GM21825 (cell line): Measurements from ENCODE around the gene KRT16.
"Not testable (repeated sequence)": the region's sequence is repeated elsewhere in the genome, so short reads cannot be mapped to it uniquely, and the experiment has no call there.

Source experiments
- ATAC-seq: cut with Tn5 transposase; IDR thresholded peaks from one replicate; pipeline ENCODE4 v1.9.1; 2021; ENCODE audit warnings: mild to moderate bottlenecking, moderate library complexity; ENCODE audit not compliant: unreplicated experiment

Gene KRT16

GRCh38 chr17:41647940-41648410 is 35.4 kb upstream of the KRT16 start:
- ATAC-seq: no peak

- ATAC-seq: no peak
Observed at GRCh38 chr17:41647038-41647813, 34.7 kb upstream of the KRT16 start.

- no peak for ATAC-seq
Observed at GRCh38 chr17:41642252-41643156, 29.9 kb upstream of the KRT16 start.

- not testable (repeated sequence) for ATAC-seq
Observed at GRCh38 chr17:41640596-41640995, 28.0 kb upstream of the KRT16 start.

- no peak for ATAC-seq
Observed at GRCh38 chr17:41639492-41640473, 27.2 kb upstream of the KRT16 start.

GRCh38 chr17:41638941-41639340 is 26.4 kb upstream of the KRT16 start:
- no peak for ATAC-seq

GRCh38 chr17:41638194-41638593 is 25.6 kb upstream of the KRT16 start:
- no peak for ATAC-seq

GRCh38 chr17:41636652-41637051 is 24.1 kb upstream of the KRT16 start:
- no peak for ATAC-seq

GRCh38 chr17:41635121-41636097 is 22.8 kb upstream of the KRT16 start:
- no peak for ATAC-seq

GRCh38 chr17:41634639-41635038 is 22.1 kb upstream of the KRT16 start:
- no peak for ATAC-seq

GRCh38 chr17:41633556-41634199 is 21.1 kb upstream of the KRT16 start:
- no peak for ATAC-seq

GRCh38 chr17:41632482-41633105 is 20.0 kb upstream of the KRT16 start:
- no peak for ATAC-seq

- ATAC-seq: no peak
Observed at GRCh38 chr17:41631898-41632285, 19.3 kb upstream of the KRT16 start.

- no peak for ATAC-seq
Observed at GRCh38 chr17:41631025-41631897, 18.7 kb upstream of the KRT16 start.

- ATAC-seq: no peak
Observed at GRCh38 chr17:41629826-41630670, 17.5 kb upstream of the KRT16 start.

- no peak for ATAC-seq
Observed at GRCh38 chr17:41629316-41629715, 16.7 kb upstream of the KRT16 start.
